ENCODE data around the gene C10orf88. TPM values are rescaled to one million over a fixed set of nuclear protein-coding genes. Genes with fewer than 3 reads are reported as not detected.

The C10orf88 gene
- total RNA-seq, 1 experiment from 2014 or later = 6.2 TPM

DNA sequence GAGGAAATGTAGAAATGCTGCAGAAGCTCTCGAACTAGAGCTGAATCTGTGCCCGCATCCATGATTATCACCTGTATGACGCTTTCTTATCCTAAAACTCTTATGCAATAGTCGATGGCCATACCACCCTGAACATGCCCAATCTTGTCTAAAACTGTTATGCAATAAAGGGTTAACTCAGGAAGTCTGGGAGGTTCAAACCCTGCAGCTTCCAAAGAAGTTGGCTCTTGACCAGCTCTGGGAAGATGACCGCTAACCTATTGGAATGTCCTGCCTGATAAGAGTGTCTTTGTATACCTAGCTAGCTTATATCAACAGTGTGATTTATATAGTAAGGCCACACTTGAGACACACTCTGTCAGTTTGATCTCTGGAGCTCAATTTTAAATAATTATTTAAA is 3.4 kb upstream of the C10orf88 start:
- no TSS peak for BruUV-seq (replicated peaks)
- Histone ChIP-seq H3K4me2 (ENCODE audit: low read length) (no peak overlapping the region), H3K9me2 (replicated peaks; ENCODE audit: low read length) (no peaks in the 10 kb centered on the region), H4K20me1 (ENCODE audit: low read length) (no peaks in the 10 kb centered on the region), H2AFZ (ENCODE audit: low read length) (no peak overlapping the region), H3K79me2 (ENCODE audit: low read length) (peaks cover 10% of the 10 kb centered on the region), H3K27me3 (ENCODE audit: low read length) (no peaks in the 10 kb centered on the region), H3K36me3 (ENCODE audit: low read depth, low read length) (no peaks in the 10 kb centered on the region), H3K27ac (ENCODE audit: low read length) (no peak overlapping the region), H3F3A (ENCODE audit: low read length, unreplicated experiment) (no peaks in the 10 kb centered on the region), H3K4me1 (ENCODE audit: insufficient read depth, low read length) (peaks cover 9% of the 10 kb centered on the region; the same call in 1 of the 2 replicates), H3K4me3 (ENCODE audit: low read length) (no peak overlapping the region), H3K9ac (ENCODE audit: low read length) (no peak overlapping the region), H3K9me3 (ENCODE audit: low read length) (no peaks in the 10 kb centered on the region)
- POLR2A ChIA-PET (ENCODE audit: unreplicated experiment) = no interaction called here
- no peak for ATAC-seq
- CTCF ChIA-PET = no interaction called here
- no peak for DNase-seq
- TF ChIP-seq, protein P1, sequence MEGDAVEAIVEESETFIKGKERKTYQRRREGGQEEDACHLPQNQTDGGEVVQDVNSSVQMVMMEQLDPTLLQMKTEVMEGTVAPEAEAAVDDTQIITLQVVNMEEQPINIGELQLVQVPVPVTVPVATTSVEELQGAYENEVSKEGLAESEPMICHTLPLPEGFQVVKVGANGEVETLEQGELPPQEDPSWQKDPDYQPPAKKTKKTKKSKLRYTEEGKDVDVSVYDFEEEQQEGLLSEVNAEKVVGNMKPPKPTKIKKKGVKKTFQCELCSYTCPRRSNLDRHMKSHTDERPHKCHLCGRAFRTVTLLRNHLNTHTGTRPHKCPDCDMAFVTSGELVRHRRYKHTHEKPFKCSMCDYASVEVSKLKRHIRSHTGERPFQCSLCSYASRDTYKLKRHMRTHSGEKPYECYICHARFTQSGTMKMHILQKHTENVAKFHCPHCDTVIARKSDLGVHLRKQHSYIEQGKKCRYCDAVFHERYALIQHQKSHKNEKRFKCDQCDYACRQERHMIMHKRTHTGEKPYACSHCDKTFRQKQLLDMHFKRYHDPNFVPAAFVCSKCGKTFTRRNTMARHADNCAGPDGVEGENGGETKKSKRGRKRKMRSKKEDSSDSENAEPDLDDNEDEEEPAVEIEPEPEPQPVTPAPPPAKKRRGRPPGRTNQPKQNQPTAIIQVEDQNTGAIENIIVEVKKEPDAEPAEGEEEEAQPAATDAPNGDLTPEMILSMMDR (conservative IDR thresholded peaks at IDR 0.05; ENCODE audit: low read depth, low read length) = no peak
- TF ChIP-seq EZH2 (IDR thresholded peaks at IDR 0.05; ENCODE audit: low read length, unreplicated experiment) (no peak), EZH2phosphoT487 (IDR thresholded peaks at IDR 0.05; ENCODE audit: borderline replicate concordance, low read length) (no peak)
- intact Hi-C loops (cut with micrococcal nuclease) = no loop called here

DNA sequence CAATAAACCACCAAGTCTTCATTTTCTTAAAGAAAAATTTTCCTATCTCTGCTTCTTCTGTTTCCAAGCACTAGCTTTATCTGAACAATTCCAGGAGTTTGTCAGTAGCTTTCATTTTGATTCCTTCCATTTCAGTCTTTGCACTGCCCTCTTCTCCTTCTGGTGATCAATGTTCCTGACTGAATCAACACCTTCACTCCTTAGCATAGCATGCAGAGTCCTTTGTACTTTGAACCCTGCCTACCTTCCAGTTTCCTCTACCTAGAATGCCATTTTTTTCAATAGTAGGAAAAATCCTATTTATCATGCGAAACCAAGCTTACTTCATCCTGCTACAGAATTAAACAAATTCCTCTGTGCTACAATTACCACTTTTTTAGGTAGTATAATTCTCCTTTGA is 1.9 kb upstream of the C10orf88 start:
- ChIA-PET CTCF (no interaction called here), POLR2A (ENCODE audit: unreplicated experiment) (no interaction called here)
- H3K9me2 ChIP-seq (replicated peaks; ENCODE audit: low read length) = no peaks in the 10 kb centered on the region
- no peaks in the 10 kb centered on the region for H3K9me3 ChIP-seq (ENCODE audit: low read length)
- H4K20me1 ChIP-seq (ENCODE audit: low read length) = no peaks in the 10 kb centered on the region
- BruUV-seq (replicated peaks) = no TSS peak
- H3K4me1 ChIP-seq (ENCODE audit: insufficient read depth, low read length) = peaks cover 14% of the 10 kb centered on the region; the same call in 1 of the 2 replicates
- H3K9ac ChIP-seq (ENCODE audit: low read length) = no peak overlapping the region
- peaks cover 15% of the 10 kb centered on the region for H3K79me2 ChIP-seq (ENCODE audit: low read length)
- H3K4me3 ChIP-seq (ENCODE audit: low read length) = no peak overlapping the region
- no peak overlapping the region for H3K27ac ChIP-seq (ENCODE audit: low read length)
- no peak overlapping the region for H3K4me2 ChIP-seq (ENCODE audit: low read length)
- DNase-seq (no peak), ATAC-seq (no peak)
- H3F3A ChIP-seq (ENCODE audit: low read length, unreplicated experiment) = no peaks in the 10 kb centered on the region
- no peak overlapping the region for H2AFZ ChIP-seq (ENCODE audit: low read length)
- TF ChIP-seq, protein P1 (conservative IDR thresholded peaks at IDR 0.05; ENCODE audit: low read depth, low read length) = no peak
- no peak for TF ChIP-seq EZH2phosphoT487 (IDR thresholded peaks at IDR 0.05; ENCODE audit: borderline replicate concordance, low read length)
- intact Hi-C loops (cut with micrococcal nuclease) = loop anchor here (2.0 kb wide), 1 partner anchor 25 kb away; the partner anchor contains the start of gene PSTK
- H3K36me3 ChIP-seq (ENCODE audit: low read depth, low read length) = no peaks in the 10 kb centered on the region
- no peaks in the 10 kb centered on the region for H3K27me3 ChIP-seq (ENCODE audit: low read length)

DNA sequence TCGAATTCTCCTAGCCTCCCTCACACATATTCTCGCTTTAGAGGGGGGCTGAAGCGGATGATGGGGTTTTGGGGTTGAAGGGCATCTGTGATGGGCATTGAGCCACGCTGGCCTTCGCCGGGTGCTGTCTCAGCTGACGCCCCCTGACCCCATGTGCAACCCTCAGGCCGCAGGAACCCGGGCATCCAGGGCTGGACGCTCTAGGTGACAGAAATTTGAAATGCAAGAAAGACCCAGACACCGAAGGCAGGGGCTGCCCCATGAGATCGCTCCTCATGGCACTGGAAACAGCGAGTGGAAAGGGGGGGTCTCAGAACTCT is 664 bp upstream of the C10orf88 start:
- POLR2A ChIA-PET (ENCODE audit: unreplicated experiment) = no interaction called here
- intact Hi-C loops (cut with micrococcal nuclease) = loop anchor here (2.0 to 5.0 kb wide), 2 partner anchors 26 to 87 kb away; partner anchors contain the start of gene PSTK

More for the DNA sequence above, 664 bp upstream of the C10orf88 start:
- Histone ChIP-seq H4K20me1 (ENCODE audit: low read length) (no peaks in the 10 kb centered on the region), H3K79me2 (ENCODE audit: low read length) (peaks cover 15% of the 10 kb centered on the region), H3K27ac (ENCODE audit: low read length) (no peak overlapping the region), H3K36me3 (ENCODE audit: low read depth, low read length) (no peaks in the 10 kb centered on the region), H3K9ac (ENCODE audit: low read length) (no peak overlapping the region), H2AFZ (ENCODE audit: low read length) (peak overlapping the region; percentile 96), H3K9me2 (replicated peaks; ENCODE audit: low read length) (no peaks in the 10 kb centered on the region), H3K4me3 (ENCODE audit: low read length) (peak overlapping the region; percentile 91; the same call in 1 of the 2 replicates), H3K4me1 (ENCODE audit: insufficient read depth, low read length) (peaks cover 14% of the 10 kb centered on the region; the same call in 1 of the 2 replicates), H3K27me3 (ENCODE audit: low read length) (no peaks in the 10 kb centered on the region), H3K4me2 (ENCODE audit: low read length) (peak overlapping the region; percentile 59), H3F3A (ENCODE audit: low read length, unreplicated experiment) (no peaks in the 10 kb centered on the region), H3K9me3 (ENCODE audit: low read length) (no peaks in the 10 kb centered on the region)
- ATAC-seq (no peak), DNase-seq (no peak)
- CTCF ChIA-PET = no interaction called here
- TSS peak; percentile 71 for BruUV-seq (replicated peaks)
- TF ChIP-seq, protein P1 (conservative IDR thresholded peaks at IDR 0.05; ENCODE audit: low read depth, low read length) = no peak
- TF ChIP-seq EZH2 (IDR thresholded peaks at IDR 0.05; ENCODE audit: low read length, unreplicated experiment) = no peak
